Glutamatergic neuron (in vitro differentiated cells): Measurements from ENCODE around the gene ARHGEF28. TPM values are rescaled to one million over a fixed set of nuclear protein-coding genes. Genes with fewer than 3 reads are reported as not detected.

ENCODE experiments used
- DNase-seq: peaks from one replicate; pipeline ENCODE4 v3.0.0; 2022
- H3K27ac Mint-ChIP-seq: one replicate; pipeline ENCODE4 v1.8.0; 2020; ENCODE audit warnings: mild to moderate bottlenecking, mixed read lengths, inconsistent platforms; ENCODE audit not compliant: unreplicated experiment
- H3K27me3 Mint-ChIP-seq: one replicate; pipeline ENCODE4 v1.8.0; 2020; ENCODE audit warnings: mild to moderate bottlenecking, moderate library complexity, mixed read lengths, inconsistent platforms; ENCODE audit not compliant: unreplicated experiment
- H3K36me3 Mint-ChIP-seq: one replicate; pipeline ENCODE4 v1.8.0; 2020; ENCODE audit warnings: mild to moderate bottlenecking, mixed read lengths, inconsistent platforms; ENCODE audit not compliant: unreplicated experiment
- H3K4me1 Mint-ChIP-seq: one replicate; pipeline ENCODE4 v1.8.0; 2020; ENCODE audit warnings: mild to moderate bottlenecking, low read depth, mixed read lengths, inconsistent platforms; ENCODE audit not compliant: unreplicated experiment
- H3K4me3 Mint-ChIP-seq: one replicate; pipeline ENCODE4 v1.8.0; 2020; ENCODE audit warnings: mild to moderate bottlenecking, mixed read lengths, inconsistent platforms; ENCODE audit not compliant: unreplicated experiment
- H3K9me3 Mint-ChIP-seq: one replicate; pipeline ENCODE4 v1.8.0; 2020; ENCODE audit warnings: mild to moderate bottlenecking, moderate library complexity, mixed read lengths, inconsistent platforms; ENCODE audit not compliant: unreplicated experiment
- CTCF ChIP-seq: fragments of 200-600 bp; sonication (generic); IDR thresholded peaks from one replicate; pipeline ENCODE4 v1.5.0; 2021; ENCODE audit not compliant: partially characterized antibody, unreplicated experiment
- total RNA-seq: library from RNA; stranded (reverse); fragmentation: NEBNext Ultra II Directional; extraction: Animal tissue kit (Norgen Biotek cat#: 25700); gene quantifications from one replicate; pipeline ENCODE4 v1.2.1, GENCODE V29; 2021; ENCODE audit not compliant: unreplicated experiment

ARHGEF28 gene
- total RNA-seq, 1 donor from 2014 or later: 0.47 TPM

GRCh38 chr5:73682176-73682575 lies 56.2 kb downstream of the ARHGEF28 start:
- no peaks in the 10 kb centered on the region for H3K9me3 Mint-ChIP-seq
- no peak for TF ChIP-seq CTCF
- DNase-seq: no peak
- H3K4me3 Mint-ChIP-seq: no peak overlapping the region
- H3K27me3 Mint-ChIP-seq: no peaks in the 10 kb centered on the region
- H3K36me3 Mint-ChIP-seq: no peaks in the 10 kb centered on the region
- H3K27ac Mint-ChIP-seq: no peak overlapping the region
- H3K4me1 Mint-ChIP-seq: peaks cover 3% of the 10 kb centered on the region

- H3K9me3 Mint-ChIP-seq: no peaks in the 10 kb centered on the region
- peaks cover 3% of the 10 kb centered on the region for H3K4me1 Mint-ChIP-seq
- no peak overlapping the region for H3K4me3 Mint-ChIP-seq
- no peaks in the 10 kb centered on the region for H3K36me3 Mint-ChIP-seq
- H3K27me3 Mint-ChIP-seq: no peaks in the 10 kb centered on the region
- DNase-seq: no peak
- no peak for TF ChIP-seq CTCF
- H3K27ac Mint-ChIP-seq: no peak overlapping the region
Measured at GRCh38 chr5:73684691-73685090, 58.7 kb downstream of the ARHGEF28 start.

- no peak for TF ChIP-seq CTCF
- Mint-ChIP-seq H3K27ac (no peak overlapping the region), H3K9me3 (no peaks in the 10 kb centered on the region), H3K4me3 (no peak overlapping the region), H3K36me3 (no peaks in the 10 kb centered on the region), H3K4me1 (peaks cover 3% of the 10 kb centered on the region), H3K27me3 (no peaks in the 10 kb centered on the region)
- DNase-seq: no peak
Measured at GRCh38 chr5:73686912-73687311, 60.9 kb downstream of the ARHGEF28 start.

GRCh38 chr5:73687357-73687756 lies 61.4 kb downstream of the ARHGEF28 start:
- no peaks in the 10 kb centered on the region for H3K36me3 Mint-ChIP-seq
- TF ChIP-seq CTCF: no peak
- no peak overlapping the region for H3K4me3 Mint-ChIP-seq
- peaks cover 3% of the 10 kb centered on the region for H3K4me1 Mint-ChIP-seq
- no peak for DNase-seq
- no peaks in the 10 kb centered on the region for H3K27me3 Mint-ChIP-seq
- no peaks in the 10 kb centered on the region for H3K9me3 Mint-ChIP-seq
- no peak overlapping the region for H3K27ac Mint-ChIP-seq

GRCh38 chr5:73690015-73690414 lies 64.0 kb downstream of the ARHGEF28 start:
- no peak for DNase-seq
- H3K4me1 Mint-ChIP-seq: peaks cover 3% of the 10 kb centered on the region
- H3K27me3 Mint-ChIP-seq: no peaks in the 10 kb centered on the region
- no peaks in the 10 kb centered on the region for H3K9me3 Mint-ChIP-seq
- no peaks in the 10 kb centered on the region for H3K36me3 Mint-ChIP-seq
- no peak overlapping the region for H3K4me3 Mint-ChIP-seq
- no peak for TF ChIP-seq CTCF
- no peak overlapping the region for H3K27ac Mint-ChIP-seq
